ENCODE measurements around the gene FAM227A.

DNA sequence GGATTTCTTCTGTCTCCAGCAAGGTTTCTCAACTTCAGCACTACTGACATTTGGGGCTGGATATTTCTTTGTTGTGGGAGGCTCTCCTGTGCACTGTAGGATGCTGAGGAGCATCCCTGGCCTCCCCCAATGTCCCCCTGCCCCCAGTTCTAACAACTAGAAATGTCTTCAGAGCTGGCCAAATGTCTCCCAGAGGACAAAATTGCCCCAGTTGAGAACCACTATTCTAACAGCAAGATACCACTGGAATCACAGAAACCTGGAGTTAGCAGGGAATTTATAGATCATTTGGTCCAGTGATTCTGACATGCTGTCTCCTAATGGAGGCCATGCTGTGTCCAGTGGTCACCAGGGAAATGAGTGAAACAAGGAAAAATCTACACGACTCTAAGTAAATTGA is 54.0 kb downstream of the FAM227A start:
- no peak for TF ChIP-seq POLR2A (IDR thresholded peaks at IDR 0.05)
- no peak for TF ChIP-seq CTCF (IDR thresholded peaks at IDR 0.05)
